HepG2 (cell line): Measurements from ENCODE around the gene EEF1A1. TPM values are rescaled to one million over a fixed set of nuclear protein-coding genes. Genes with fewer than 3 reads are reported as not detected.
A peak's percentile ranks its signal among the peaks of the same experiment; 100 is the strongest.

ENCODE experiments used
- HNRNPL ChIP-seq: fragments of 200-400 bp; formaldehyde crosslinking; IDR thresholded peaks from 2 replicates; pipeline ENCODE4 v1.6.1; 2017; ENCODE audit warnings: mild to moderate bottlenecking, low read depth, low read length
- NFE2L2 ChIP-seq: fragments of 150-350 bp; IDR thresholded peaks from 2 replicates; pipeline ENCODE4 v1.6.1; 2014; ENCODE audit warnings: low read length
- PRDM10 ChIP-seq: sonication (generic); formaldehyde crosslinking; IDR thresholded peaks from 2 replicates; pipeline ENCODE4 v1.4.0; 2020; ENCODE audit warnings: low read depth, missing genetic modification reagents
- RBM22 ChIP-seq: fragments of 200-400 bp; formaldehyde crosslinking; optimal IDR thresholded peaks from 2 replicates; pipeline ENCODE3; 2017; ENCODE audit warnings: mild to moderate bottlenecking, low read length, moderate library complexity
- RFX3 ChIP-seq: IDR thresholded peaks from 2 replicates; pipeline ENCODE4 v1.6.1; 2016; ENCODE audit warnings: missing biosample characterization, missing genetic modification reagents
- SMAD9 ChIP-seq: sonication (generic); formaldehyde crosslinking; IDR thresholded peaks from 2 replicates; pipeline ENCODE4 v1.5.1; 2020; ENCODE audit warnings: mild to moderate bottlenecking, missing genetic modification reagents
- SRSF4 ChIP-seq: fragments of 200-400 bp; formaldehyde crosslinking; IDR thresholded peaks from one replicate; pipeline ENCODE4 v1.6.1; 2018; ENCODE audit warnings: mild to moderate bottlenecking, low read depth, low read length, moderate library complexity; ENCODE audit not compliant: poor library complexity, severe bottlenecking
- TOPORS ChIP-seq: sonication (generic); formaldehyde crosslinking; IDR thresholded peaks from 2 replicates; pipeline ENCODE4 v1.8.0; 2023; ENCODE audit warnings: mild to moderate bottlenecking, missing genetic modification reagents
- ZBTB40 ChIP-seq, 2 experiments: fragments of 450-650 bp in 1 of 2; sonication (generic) in 1 of 2; formaldehyde crosslinking in 1 of 2; IDR thresholded peaks; 2 replicates each; pipeline versions ENCODE4 v1.6.1 to v1.8.0; 2016 to 2022; ENCODE audit warnings: antibody characterized with exemption in 1 of 2, mild to moderate bottlenecking in 1 of 2, missing genetic modification reagents in 1 of 2
- ZFP62 ChIP-seq: sonication (generic); formaldehyde crosslinking; IDR thresholded peaks from 2 replicates; pipeline ENCODE4 v1.4.0; 2020; ENCODE audit warnings: missing genetic modification reagents
- ZGPAT ChIP-seq: IDR thresholded peaks from 2 replicates; pipeline ENCODE4 v1.6.1; 2016; ENCODE audit warnings: mild to moderate bottlenecking
- ZNF335 ChIP-seq: sonication (generic); formaldehyde crosslinking; IDR thresholded peaks from 2 replicates; pipeline ENCODE4 v1.4.0; 2020; ENCODE audit warnings: missing genetic modification reagents
- ZNF569 ChIP-seq: sonication (generic); formaldehyde crosslinking; IDR thresholded peaks from 2 replicates; pipeline ENCODE4 v1.5.0; 2020; ENCODE audit warnings: mild to moderate bottlenecking, missing genetic modification reagents, moderate library complexity, borderline replicate concordance
- ZNF782 ChIP-seq: sonication (generic); formaldehyde crosslinking; IDR thresholded peaks from 2 replicates; pipeline ENCODE4 v1.4.0; 2020; ENCODE audit warnings: missing genetic modification reagents, mild to moderate bottlenecking, borderline replicate concordance
- polyA plus RNA-seq, 8 experiments: library from polyadenylated mRNA; depleted of rRNA in 3 of 8; stranded (reverse) in 7 of 8; unstranded in 1 of 8; fragments of >200 nt; fragmentation: Illumina TruSeq in 4 of 8; extraction: Trizol in 4 of 8; gene quantifications; 2 replicates each; pipeline versions ENCODE4 v1.2.1 to v1.2.3, GENCODE V29; 2011 to 2016; ENCODE audit warnings: low read depth in 4 of 8, missing spikeins in 1 of 8, mixed read lengths in 1 of 8; ENCODE audit not compliant: insufficient read depth in 1 of 8
- total RNA-seq, 5 experiments: library from RNA; depleted of rRNA; stranded (reverse); fragments of >200 nt; fragmentation: Illumina TruSeq; extraction: Trizol; gene quantifications; 2 replicates each; pipeline ENCODE4 v1.2.3, GENCODE V29; 2016; ENCODE audit warnings: low read depth in 1 of 5

EEF1A1 gene
- total and polyA plus RNA-seq, 2 of the 13 experiments (the other 11 are each of a cell fraction or from before 2014, with no cell fraction given) = 13,726 to 17,172 TPM

- no peak for TF ChIP-seq ZBTB40 (IDR thresholded peaks at IDR 0.05)
- no peak for TF ChIP-seq ZBTB40 (CRISPR knock-in tag; IDR thresholded peaks at IDR 0.05)
- TF ChIP-seq RBM22 = peak; percentile 100
- TF ChIP-seq ZFP62 = no peak
- no peak for TF ChIP-seq SMAD9 (CRISPR knock-in tag)
- no peak for TF ChIP-seq ZGPAT (CRISPR knock-in tag)
- peak; percentile 81 for TF ChIP-seq SRSF4
- TF ChIP-seq ZNF335 = no peak
- 0 out of 2 replicates have a peak, but pooled peaks have one; percentile 25 for TF ChIP-seq HNRNPL
- no peak for TF ChIP-seq ZNF782 (CRISPR knock-in tag)
- no peak for TF ChIP-seq PRDM10 (CRISPR knock-in tag)
- TF ChIP-seq ZNF569 = no peak
- TF ChIP-seq NFE2L2 = no peak
- TF ChIP-seq RFX3 = no peak
- TF ChIP-seq TOPORS = no peak
Measured at GRCh38 chr6:73516514-73517489, 4.0 kb downstream of the EEF1A1 start (continued).
